HCT116 (cell line): ENCODE results near the gene CDH4. TPM values are rescaled to one million over a fixed set of nuclear protein-coding genes. Genes with fewer than 3 reads are reported as not detected.

Experiments used
- ATAC-seq: fragments of 200-7000 bp; cut with Tn5 transposase; 2 replicates; pipeline ENCODE4 v1.9.1; 2020; ENCODE audit warnings: mild to moderate bottlenecking, moderate library complexity
- BruUV-seq: library from RNA; stranded (reverse); fragments of 400-500 nt; replicated peaks from 2 replicates; lab custom pipeline; 2021; lab: Mats Ljungman, UMichigan
- CTCF ChIA-PET: fragments of 300-600 bp; sonication (Branson Sonifier 250); formaldehyde crosslinking; loops from one replicate; lab custom pipeline; 2021; ENCODE audit warnings: antibody characterized with exemption; lab: Charles Lee
- POLR2A ChIA-PET: fragments of 300-600, 350-600 bp; sonication (Branson Sonifier 250); formaldehyde crosslinking; loops from one replicate; lab custom pipeline; 2021; ENCODE audit warnings: antibody characterized with exemption; lab: Charles Lee
- RAD21 ChIA-PET, 2 experiments: fragments of 300-600 bp; sonication (Branson Sonifier 250); formaldehyde crosslinking; loops; one replicate each; lab custom pipeline; 2023; ENCODE audit warnings: low total read pairs in 2 of 2; ENCODE audit not compliant: uncharacterized antibody in 2 of 2, unreplicated experiment in 2 of 2, low non-redundant PET in 1 of 2; lab: Charles Lee
- DNase-seq: peaks from one replicate; pipeline ENCODE4 v3.0.0-alpha.2; 2010; ENCODE audit warnings: low read depth, low spot score
- H2AFZ ChIP-seq: fragments of 200-600 bp; shearing (Covaris generic), sonication (generic); 2 replicates; pipeline ENCODE4 v1.6.1; 2017; ENCODE audit warnings: low read depth, mixed run types, mixed read lengths, antibody characterized with exemption, low read length; ENCODE audit not compliant: poor library complexity, severe bottlenecking
- H3K27ac ChIP-seq: 2 replicates; pipeline ENCODE4 v1.5.1; 2012; ENCODE audit warnings: low read depth, low read length
- H3K27me3 ChIP-seq: fragments of 200-600 bp; sonication (generic); 2 replicates; pipeline ENCODE4 v1.6.1; 2016; ENCODE audit warnings: mixed run types, low read length, mixed read lengths; ENCODE audit not compliant: insufficient read depth
- H3K36me3 ChIP-seq, 2 experiments: fragments of 200-500 bp in 1 of 2; fragments of 200-600 bp in 1 of 2; sonication (Bioruptor generic) in 1 of 2; sonication (generic) in 1 of 2; 2 replicates each; pipeline versions ENCODE4 v1.5.1 to v1.6.1; 2014 to 2016; ENCODE audit warnings: low read length in 2 of 2, inconsistent platforms in 1 of 2, mixed read lengths in 1 of 2, mixed run types in 1 of 2; ENCODE audit not compliant: insufficient read depth in 2 of 2, control insufficient read depth in 1 of 2
- H3K4me1 ChIP-seq, 2 experiments: fragments of 200-600 bp in 1 of 2; sonication (generic) in 1 of 2; 2 replicates each; pipeline versions ENCODE4 v1.5.1 to v1.6.1; 2012 to 2017; ENCODE audit warnings: low read length in 2 of 2, inconsistent platforms in 1 of 2, mild to moderate bottlenecking in 1 of 2, mixed read lengths in 1 of 2, mixed run types in 1 of 2, moderate library complexity in 1 of 2; ENCODE audit not compliant: insufficient read depth in 2 of 2, control insufficient read depth in 1 of 2
- H3K4me2 ChIP-seq: fragments of 200-600 bp; sonication (generic); 2 replicates; pipeline ENCODE4 v1.6.1; 2017; ENCODE audit warnings: mixed run types, low read length, mixed read lengths
- H3K4me3 ChIP-seq, 2 experiments: fragments of 200-600 bp in 1 of 2; sonication (generic) in 1 of 2; replicated peaks in 1 of 2; 2 replicates each; pipeline ENCODE4 v1.5.1; 2011 to 2016; ENCODE audit warnings: low read length in 2 of 2, control low read depth in 1 of 2, low read depth in 1 of 2, mild to moderate bottlenecking in 1 of 2, mixed read lengths in 1 of 2, mixed run types in 1 of 2
- H3K79me2 ChIP-seq: fragments of 200-600 bp; sonication (generic); 2 replicates; pipeline ENCODE4 v1.6.1; 2017; ENCODE audit warnings: mild to moderate bottlenecking, mixed run types, low read length, moderate library complexity, mixed read lengths; ENCODE audit not compliant: insufficient read depth
- H3K9ac ChIP-seq: fragments of 200-600 bp; sonication (generic); 2 replicates; pipeline ENCODE4 v1.6.1; 2016; ENCODE audit warnings: low read length, mixed read lengths
- H3K9me2 ChIP-seq: fragments of 200-600 bp; sonication (generic), shearing (Covaris generic); 2 replicates; pipeline ENCODE4 v1.6.1; 2017; ENCODE audit warnings: mixed run types, mild to moderate bottlenecking, moderate library complexity; ENCODE audit not compliant: insufficient read depth
- H3K9me3 ChIP-seq, 2 experiments: fragments of 200-500 bp in 1 of 2; fragments of 200-600 bp in 1 of 2; sonication (Bioruptor generic) in 1 of 2; sonication (generic) in 1 of 2; 2 replicates each; pipeline ENCODE4 v1.6.1; 2014 to 2017; ENCODE audit warnings: low read length in 2 of 2, mixed read lengths in 2 of 2, inconsistent platforms in 1 of 2, low read depth in 1 of 2, mild to moderate bottlenecking in 1 of 2, mixed run types in 1 of 2, moderate library complexity in 1 of 2; ENCODE audit not compliant: control insufficient read depth in 1 of 2, insufficient read depth in 1 of 2
- H4K20me1 ChIP-seq: fragments of 200-600 bp; sonication (generic), shearing (Covaris generic); 2 replicates; pipeline ENCODE4 v1.6.1; 2017; ENCODE audit warnings: mixed run types, mild to moderate bottlenecking, moderate library complexity; ENCODE audit not compliant: insufficient read depth
- CBX3 ChIP-seq: IDR thresholded peaks from 2 replicates; pipeline ENCODE4 v1.6.1; 2012; ENCODE audit warnings: low read depth
- CEBPB ChIP-seq: IDR thresholded peaks from 2 replicates; pipeline ENCODE4 v1.6.1; 2012; ENCODE audit warnings: low read depth
- CTCF ChIP-seq, 3 experiments: fragments of 200-600 bp in 1 of 3; sonication (generic) in 1 of 3; IDR thresholded peaks in 2 of 3; conservative IDR thresholded peaks in 1 of 3; 2 replicates each; pipeline ENCODE4 v1.5.1; 2012 to 2017; ENCODE audit warnings: low read depth in 2 of 3, low read length in 2 of 3, antibody characterized with exemption in 1 of 3, borderline replicate concordance in 1 of 3, control low read depth in 1 of 3, mild to moderate bottlenecking in 1 of 3, mixed read lengths in 1 of 3, mixed run types in 1 of 3, moderate library complexity in 1 of 3; ENCODE audit not compliant: insufficient read depth in 1 of 3
- EGR1 ChIP-seq: IDR thresholded peaks from 2 replicates; pipeline ENCODE4 v1.6.1; 2012; ENCODE audit warnings: low read depth
- EZH2phosphoT487 ChIP-seq: fragments of 200-600 bp; IDR thresholded peaks from 2 replicates; pipeline ENCODE4 v1.6.1; 2018; ENCODE audit warnings: antibody characterized with exemption, borderline replicate concordance
- JUND ChIP-seq: IDR thresholded peaks from 2 replicates; pipeline ENCODE4 v1.6.1; 2012
- POLR2A ChIP-seq: IDR thresholded peaks from 2 replicates; pipeline ENCODE4 v1.7.0; 2011; ENCODE audit warnings: borderline replicate concordance; ENCODE audit not compliant: insufficient read depth, insufficient read length; ENCODE audit errors: extremely low read depth
- POLR2AphosphoS5 ChIP-seq: IDR thresholded peaks from 2 replicates; pipeline ENCODE4 v1.6.1; 2011; ENCODE audit warnings: mild to moderate bottlenecking, low read depth, low read length, moderate library complexity
- SIN3A ChIP-seq: IDR thresholded peaks from 2 replicates; pipeline ENCODE4 v1.6.1; 2012; ENCODE audit warnings: low read depth
- SRF ChIP-seq: IDR thresholded peaks from 2 replicates; pipeline ENCODE4 v1.6.1; 2012; ENCODE audit warnings: low read depth
- TCF7L2 ChIP-seq: IDR thresholded peaks from 2 replicates; pipeline ENCODE4 v1.7.0; 2011; ENCODE audit warnings: borderline replicate concordance, inconsistent platforms; ENCODE audit not compliant: insufficient read depth, insufficient read length; ENCODE audit errors: extremely low read depth
- YY1 ChIP-seq: IDR thresholded peaks from 2 replicates; pipeline ENCODE4 v1.6.1; 2011; ENCODE audit warnings: low read length, low read depth, moderate library complexity, mild to moderate bottlenecking; ENCODE audit not compliant: insufficient replicate concordance; ENCODE audit errors: extremely low read depth
- ZBTB33 ChIP-seq: IDR thresholded peaks from 2 replicates; pipeline ENCODE4 v1.6.1; 2011; ENCODE audit warnings: mild to moderate bottlenecking, low read length, moderate library complexity; ENCODE audit not compliant: insufficient replicate concordance; ENCODE audit errors: extremely low read depth
- ZFX ChIP-seq: fragments of 450-650 bp; IDR thresholded peaks from 2 replicates; pipeline ENCODE4 v1.6.1; 2017
- ZNF274 ChIP-seq: fragments of 200-500 bp; sonication (Bioruptor generic); IDR thresholded peaks from 2 replicates; pipeline ENCODE4 v1.6.1; 2014; ENCODE audit warnings: mild to moderate bottlenecking, low read depth, low read length, inconsistent platforms
- intact Hi-C: fragments of 100-400 bp; cut with micrococcal nuclease; formaldehyde crosslinking; loops from 2 replicates; pipeline ENCODE4 v1.10.0; 2022
- total RNA-seq: library from RNA; stranded (reverse); gene quantifications from one replicate; pipeline ENCODE4 v1.2.1, GENCODE V29; 2021; ENCODE audit not compliant: unreplicated experiment
- TF ChIP-seq, protein P1 (sequence below): IDR thresholded peaks from 2 replicates; pipeline ENCODE4 v1.6.1; 2012
- TF ChIP-seq, protein P2 (sequence below): IDR thresholded peaks from 2 replicates; pipeline ENCODE4 v1.6.1; 2012; ENCODE audit warnings: low read depth

Gene CDH4
- total RNA-seq, 1 experiment from 2014 or later, result not detected

GRCh38 chr20:61636531-61637116, 384.6 kb downstream of the CDH4 start:
- no peak for TF ChIP-seq CEBPB
- TF ChIP-seq SIN3A, result no peak
- no peak for TF ChIP-seq YY1
- TF ChIP-seq, protein P1, sequence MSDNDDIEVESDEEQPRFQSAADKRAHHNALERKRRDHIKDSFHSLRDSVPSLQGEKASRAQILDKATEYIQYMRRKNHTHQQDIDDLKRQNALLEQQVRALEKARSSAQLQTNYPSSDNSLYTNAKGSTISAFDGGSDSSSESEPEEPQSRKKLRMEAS, result no peak
- no peak for TF ChIP-seq EZH2phosphoT487
- TF ChIP-seq ZNF274, result no peak
- TF ChIP-seq ZFX, result no peak
- no peak for TF ChIP-seq JUND
- TF ChIP-seq EGR1, result no peak
- TF ChIP-seq CTCF (IDR thresholded peaks at IDR 0.05 in 2 of 3, conservative IDR thresholded peaks at IDR 0.05 in 1 of 3; ENCODE audit: borderline replicate concordance in 1 of 3, insufficient read depth in 1 of 3, low read depth in 2 of 3, low read length in 2 of 3), result no peak
- TF ChIP-seq, protein P2, sequence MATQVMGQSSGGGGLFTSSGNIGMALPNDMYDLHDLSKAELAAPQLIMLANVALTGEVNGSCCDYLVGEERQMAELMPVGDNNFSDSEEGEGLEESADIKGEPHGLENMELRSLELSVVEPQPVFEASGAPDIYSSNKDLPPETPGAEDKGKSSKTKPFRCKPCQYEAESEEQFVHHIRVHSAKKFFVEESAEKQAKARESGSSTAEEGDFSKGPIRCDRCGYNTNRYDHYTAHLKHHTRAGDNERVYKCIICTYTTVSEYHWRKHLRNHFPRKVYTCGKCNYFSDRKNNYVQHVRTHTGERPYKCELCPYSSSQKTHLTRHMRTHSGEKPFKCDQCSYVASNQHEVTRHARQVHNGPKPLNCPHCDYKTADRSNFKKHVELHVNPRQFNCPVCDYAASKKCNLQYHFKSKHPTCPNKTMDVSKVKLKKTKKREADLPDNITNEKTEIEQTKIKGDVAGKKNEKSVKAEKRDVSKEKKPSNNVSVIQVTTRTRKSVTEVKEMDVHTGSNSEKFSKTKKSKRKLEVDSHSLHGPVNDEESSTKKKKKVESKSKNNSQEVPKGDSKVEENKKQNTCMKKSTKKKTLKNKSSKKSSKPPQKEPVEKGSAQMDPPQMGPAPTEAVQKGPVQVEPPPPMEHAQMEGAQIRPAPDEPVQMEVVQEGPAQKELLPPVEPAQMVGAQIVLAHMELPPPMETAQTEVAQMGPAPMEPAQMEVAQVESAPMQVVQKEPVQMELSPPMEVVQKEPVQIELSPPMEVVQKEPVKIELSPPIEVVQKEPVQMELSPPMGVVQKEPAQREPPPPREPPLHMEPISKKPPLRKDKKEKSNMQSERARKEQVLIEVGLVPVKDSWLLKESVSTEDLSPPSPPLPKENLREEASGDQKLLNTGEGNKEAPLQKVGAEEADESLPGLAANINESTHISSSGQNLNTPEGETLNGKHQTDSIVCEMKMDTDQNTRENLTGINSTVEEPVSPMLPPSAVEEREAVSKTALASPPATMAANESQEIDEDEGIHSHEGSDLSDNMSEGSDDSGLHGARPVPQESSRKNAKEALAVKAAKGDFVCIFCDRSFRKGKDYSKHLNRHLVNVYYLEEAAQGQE, result no peak
- no peak for TF ChIP-seq SRF
- no peak for TF ChIP-seq POLR2A
- no peak for TF ChIP-seq POLR2AphosphoS5
- no peak for TF ChIP-seq ZBTB33
- no peak for TF ChIP-seq CBX3
- no peak for TF ChIP-seq TCF7L2
- ChIA-PET CTCF (no interaction called here), RAD21 (no interaction called here), POLR2A (no interaction called here)
- Histone ChIP-seq H3K9ac (no peak overlapping the region), H3K27ac (no peak overlapping the region), H4K20me1 (no peaks in the 10 kb centered on the region), H3K4me2 (no peak overlapping the region), H3K4me3 (no peak overlapping the region), H3K9me3 (no peaks in the 10 kb centered on the region), H3K9me2 (no peaks in the 10 kb centered on the region), H3K79me2 (no peaks in the 10 kb centered on the region), H3K27me3 (peaks cover 41% of the 10 kb centered on the region), H3K36me3 (no peaks in the 10 kb centered on the region), H3K4me1 (no peaks in the 10 kb centered on the region), H2AFZ (no peak overlapping the region)
- intact Hi-C loops, result no loop called here
- ATAC-seq (no peak), DNase-seq (no peak)
- no TSS peak for BruUV-seq
